ENCODE results near the gene CCR7.
A peak's percentile ranks its signal among the peaks of the same experiment; 100 is the strongest.

CCR7 gene

DNA sequence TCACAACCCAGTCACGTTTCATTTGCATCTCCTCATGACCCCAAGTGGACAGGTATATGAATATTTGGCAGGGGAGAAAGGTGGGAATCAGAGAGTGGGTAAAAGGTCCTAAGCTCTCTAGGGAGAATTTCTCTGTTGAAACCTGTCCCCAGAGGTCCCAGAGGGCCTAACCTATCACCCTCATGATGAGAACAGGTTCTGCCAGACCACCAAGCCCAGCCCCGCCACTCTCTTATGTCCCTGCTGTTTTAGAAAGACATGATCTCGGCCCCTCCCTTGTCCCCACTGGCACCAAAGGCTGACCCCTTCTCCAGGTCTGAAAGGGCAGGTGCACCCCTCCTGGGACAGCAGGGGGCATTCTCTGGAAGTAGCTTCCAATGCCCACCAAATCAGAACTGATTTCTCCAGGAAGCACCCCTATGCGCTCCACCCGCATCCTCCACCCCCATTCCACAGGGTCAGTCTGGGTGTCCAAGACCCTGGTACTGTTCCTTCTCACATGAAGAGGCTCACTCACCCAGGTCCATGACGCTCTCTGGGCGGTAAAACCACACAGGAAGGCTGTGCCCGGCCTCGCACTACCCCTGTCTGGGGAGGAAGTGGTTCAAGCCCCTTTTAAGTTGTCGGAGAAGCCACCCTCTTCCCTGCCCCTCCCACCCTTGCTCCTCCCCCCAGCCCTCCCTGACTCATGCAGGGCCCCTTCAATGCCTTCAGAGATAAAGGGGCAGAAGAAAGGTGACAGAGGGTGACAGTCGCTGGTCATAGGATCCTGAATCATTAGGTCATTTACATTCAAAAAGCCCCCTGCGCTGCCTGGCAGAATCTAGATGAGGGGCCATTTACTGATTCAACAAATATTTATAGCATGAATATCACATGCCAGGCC is at the start of gene CCR7:
Gene CCR7 (minus strand): TSS at position 590 of the 886 bp plus-strand sequence. CDS start 63 bp downstream, at position 527.
- Histone ChIP-seq H3K27ac (peak within 1 kb of the TSS in 8 of 21 experiments; percentile 6 to 89 (median 76)), H3K4me3 (peak within 1 kb of the TSS in 6 of 7 experiments; percentile 5 to 34 (median 16))

DNA sequence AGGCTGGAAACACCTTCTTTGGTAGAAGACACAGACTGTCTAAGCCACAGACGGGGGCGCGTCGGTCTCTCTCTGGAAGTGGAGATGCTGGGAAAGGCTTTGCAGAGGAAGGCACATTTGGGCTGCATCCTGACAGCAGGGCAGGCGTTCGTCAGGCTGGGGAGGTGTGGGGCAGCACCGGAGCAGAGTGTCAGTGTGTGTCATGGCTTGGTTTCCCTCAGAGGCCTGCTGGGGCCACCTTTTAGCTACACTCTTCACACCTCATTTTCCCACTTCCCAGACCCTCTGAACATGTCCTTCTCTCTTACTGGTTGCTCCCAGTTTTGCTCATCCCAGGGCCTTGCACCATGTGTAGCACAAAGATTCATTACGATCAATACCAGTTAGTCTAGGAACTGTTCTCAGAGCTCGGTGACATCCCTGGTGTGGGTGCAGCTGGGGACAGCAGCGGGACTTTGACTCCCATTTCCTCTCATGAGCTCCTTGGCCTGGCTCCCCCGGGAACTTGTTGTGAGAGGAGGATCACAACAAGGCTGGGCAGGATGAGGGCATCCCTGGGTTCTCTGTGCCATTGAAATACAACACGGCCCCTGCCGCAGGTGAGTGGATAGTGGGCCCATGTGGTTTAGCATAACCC is 49.3 kb upstream of the CCR7 start:
- Histone ChIP-seq H3K4me3 (no peak overlapping the region), H3K27ac (peak overlapping the region in 5 of 21 experiments; percentile 24 to 77 (median 49))

- Histone ChIP-seq H3K4me3 (no peak overlapping the region), H3K27ac (peak overlapping the region in 7 of 21 experiments; percentile 63 to 88 (median 76))
These were observed 48.3 kb upstream of the CCR7 start for GRCh38 chr17:40613467-40614154.

DNA sequence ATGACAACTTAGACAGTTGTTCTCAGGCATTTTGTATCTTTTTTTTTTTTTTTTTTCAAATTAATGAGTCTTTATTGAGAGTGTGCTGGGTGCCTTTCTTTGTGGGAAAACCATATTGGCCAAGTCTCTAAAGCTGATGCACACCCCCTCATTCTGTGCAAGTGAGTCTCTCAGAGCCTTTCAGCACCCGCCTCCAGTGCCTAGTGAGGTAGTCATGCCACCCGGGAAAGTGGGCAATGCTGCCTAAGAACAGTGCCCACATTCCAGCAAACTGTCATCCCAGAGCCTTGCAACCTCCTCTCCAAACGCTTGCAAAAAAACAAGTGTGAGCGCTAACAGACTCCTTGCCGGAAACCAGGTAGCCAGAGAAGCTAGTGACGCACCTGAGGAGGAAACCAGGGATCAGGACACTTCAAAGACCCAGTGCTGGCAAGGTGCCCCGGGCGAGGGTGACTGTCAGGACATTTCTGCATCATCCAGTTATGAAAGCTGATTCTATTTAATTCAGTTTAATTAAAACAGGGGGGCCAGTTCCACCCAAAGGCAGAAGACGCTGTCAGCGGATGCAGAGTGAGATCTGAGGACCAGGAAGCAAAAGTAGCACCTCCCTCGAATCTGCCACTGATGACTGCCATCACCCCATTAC is 47.5 kb upstream of the CCR7 start:
- peak overlapping the region in 8 of 21 experiments; percentile 33 to 88 (median 74) for H3K27ac ChIP-seq
- H3K4me3 ChIP-seq, result no peak overlapping the region

DNA sequence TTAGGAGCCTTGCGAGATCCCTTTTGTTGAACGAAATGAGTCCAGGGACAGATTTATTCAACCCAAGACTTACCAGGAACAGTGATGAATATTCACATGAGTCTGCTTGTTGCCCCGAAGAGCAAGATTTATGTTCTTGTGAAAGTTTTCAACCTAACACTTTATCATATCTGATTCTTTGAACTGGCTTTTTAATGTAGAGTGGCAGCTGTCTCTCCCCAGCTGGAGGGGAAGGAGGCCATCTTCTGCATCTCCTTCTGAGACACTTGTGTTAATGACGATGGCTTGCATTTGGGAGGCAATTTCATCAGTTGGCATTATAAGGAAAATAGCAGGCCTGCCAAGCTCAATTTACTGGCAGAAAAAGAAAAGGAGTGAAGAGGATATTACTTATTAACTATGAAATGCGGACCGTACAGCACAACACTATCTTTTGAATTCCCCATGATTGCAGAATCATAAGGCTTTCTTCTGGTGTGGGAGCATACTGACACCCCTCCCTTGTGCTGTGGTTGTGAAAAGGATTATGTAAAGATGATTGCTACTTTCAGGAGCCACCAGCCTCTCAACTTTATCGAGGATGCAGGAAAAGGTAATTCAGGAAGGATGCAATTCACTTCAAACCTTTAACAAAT is 46.7 kb upstream of the CCR7 start:
- H3K27ac ChIP-seq, result peak overlapping the region in 2 of 21 experiments; percentile 66 to 88

GRCh38 chr17:40610359-40610758 is 45.1 kb upstream of the CCR7 start:
- H3K4me3 ChIP-seq, result no peak overlapping the region

More for the DNA sequence above, 46.7 kb upstream of the CCR7 start:
- H3K4me3 ChIP-seq, result no peak overlapping the region

GRCh38 chr17:40608061-40608581 is 42.8 kb upstream of the CCR7 start:
- Histone ChIP-seq H3K4me3 (no peak overlapping the region), H3K27ac (peak overlapping the region in 9 of 21 experiments; percentile 1 to 86 (median 75))

More at GRCh38 chr17:40610359-40610758, 45.1 kb upstream of the CCR7 start:
- peak overlapping the region in 2 of 21 experiments; percentile 3 to 86 for H3K27ac ChIP-seq

GRCh38 chr17:40607641-40608040 is 42.4 kb upstream of the CCR7 start:
- Histone ChIP-seq H3K27ac (peak overlapping the region in 8 of 21 experiments; percentile 1 to 86 (median 76)), H3K4me3 (no peak overlapping the region)

DNA sequence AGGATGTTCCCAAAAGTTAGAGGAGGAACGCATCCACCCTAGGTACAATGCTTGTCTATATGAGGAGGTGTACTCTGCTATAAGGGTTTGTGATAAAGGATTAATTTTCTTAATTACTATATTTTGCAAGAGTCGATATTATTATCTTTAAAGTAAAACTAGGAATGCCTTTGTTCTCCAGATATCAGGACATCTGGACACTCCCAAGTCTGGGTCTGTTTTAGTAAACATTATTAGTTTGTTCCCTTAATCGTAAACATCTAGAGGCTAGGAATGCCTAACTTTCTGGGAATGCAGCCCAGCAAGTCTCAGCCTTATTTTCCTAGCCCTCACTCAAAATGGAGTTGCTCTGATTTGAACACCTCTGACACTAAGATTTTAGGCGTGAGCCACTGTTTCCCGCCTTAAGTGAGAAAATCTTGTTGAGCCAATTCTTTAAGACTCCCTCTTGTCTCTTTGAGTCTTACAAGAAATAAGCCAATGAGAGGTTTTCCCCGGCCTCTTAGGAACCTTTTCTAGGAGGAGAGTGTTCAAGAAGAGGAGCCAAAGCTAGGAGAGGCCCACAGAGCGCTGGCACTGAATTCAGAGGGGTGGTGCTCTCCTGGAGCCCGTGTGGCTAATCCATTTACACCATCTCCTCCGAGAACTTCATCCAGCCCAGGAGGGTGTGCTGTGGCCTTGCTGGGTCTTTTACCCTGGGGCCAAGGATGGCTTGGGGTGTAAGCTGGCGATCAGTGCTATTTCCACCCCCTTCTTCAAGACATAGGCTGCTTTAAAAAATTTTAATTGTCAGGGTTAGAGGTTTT is 41.5 kb upstream of the CCR7 start:
- Histone ChIP-seq H3K4me3 (no peak overlapping the region), H3K27ac (peak overlapping the region in 8 of 21 experiments; percentile 7 to 86 (median 77))

- Histone ChIP-seq H3K27ac (peak overlapping the region in 9 of 21 experiments; percentile 19 to 86 (median 71)), H3K4me3 (no peak overlapping the region)
These were observed 40.0 kb upstream of the CCR7 start for GRCh38 chr17:40605306-40605705.

DNA sequence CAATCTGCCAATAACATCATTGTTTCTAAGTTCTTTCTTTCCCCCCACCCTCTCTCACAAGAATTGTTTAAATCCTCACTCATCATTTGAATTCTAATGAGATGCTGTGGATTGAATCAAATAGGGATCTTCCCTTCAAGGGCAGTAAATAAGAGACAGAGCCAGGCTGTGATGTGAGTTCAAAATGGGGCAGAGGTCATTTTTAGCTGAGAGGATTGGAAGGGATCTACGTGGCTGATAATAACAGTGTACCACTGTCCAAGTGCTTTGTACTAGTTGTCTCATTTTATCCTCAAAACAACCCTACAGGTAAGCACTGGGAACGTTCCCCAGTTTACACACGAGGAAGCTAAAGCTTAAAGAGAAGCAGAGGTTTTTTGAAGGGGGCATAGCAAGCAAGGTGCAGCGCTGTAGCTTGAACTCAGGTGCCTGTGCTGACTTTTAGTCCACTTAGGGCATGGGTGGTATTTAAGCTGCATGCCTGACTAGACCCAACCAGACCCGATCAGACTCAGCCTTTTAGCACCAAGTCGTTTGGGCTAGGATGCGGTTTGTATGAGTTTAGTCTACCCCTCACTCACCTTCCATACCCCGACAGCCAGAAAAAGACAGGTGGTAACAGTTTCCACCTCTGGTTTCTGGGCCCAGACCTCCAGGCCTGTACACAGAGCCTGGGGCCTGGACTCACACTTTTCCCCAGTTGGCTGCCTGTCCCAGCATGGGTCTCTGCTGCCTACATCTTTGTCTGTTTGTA is 39.2 kb upstream of the CCR7 start:
- peak overlapping the region in 8 of 21 experiments; percentile 19 to 86 (median 74) for H3K27ac ChIP-seq
- H3K4me3 ChIP-seq, result no peak overlapping the region

DNA sequence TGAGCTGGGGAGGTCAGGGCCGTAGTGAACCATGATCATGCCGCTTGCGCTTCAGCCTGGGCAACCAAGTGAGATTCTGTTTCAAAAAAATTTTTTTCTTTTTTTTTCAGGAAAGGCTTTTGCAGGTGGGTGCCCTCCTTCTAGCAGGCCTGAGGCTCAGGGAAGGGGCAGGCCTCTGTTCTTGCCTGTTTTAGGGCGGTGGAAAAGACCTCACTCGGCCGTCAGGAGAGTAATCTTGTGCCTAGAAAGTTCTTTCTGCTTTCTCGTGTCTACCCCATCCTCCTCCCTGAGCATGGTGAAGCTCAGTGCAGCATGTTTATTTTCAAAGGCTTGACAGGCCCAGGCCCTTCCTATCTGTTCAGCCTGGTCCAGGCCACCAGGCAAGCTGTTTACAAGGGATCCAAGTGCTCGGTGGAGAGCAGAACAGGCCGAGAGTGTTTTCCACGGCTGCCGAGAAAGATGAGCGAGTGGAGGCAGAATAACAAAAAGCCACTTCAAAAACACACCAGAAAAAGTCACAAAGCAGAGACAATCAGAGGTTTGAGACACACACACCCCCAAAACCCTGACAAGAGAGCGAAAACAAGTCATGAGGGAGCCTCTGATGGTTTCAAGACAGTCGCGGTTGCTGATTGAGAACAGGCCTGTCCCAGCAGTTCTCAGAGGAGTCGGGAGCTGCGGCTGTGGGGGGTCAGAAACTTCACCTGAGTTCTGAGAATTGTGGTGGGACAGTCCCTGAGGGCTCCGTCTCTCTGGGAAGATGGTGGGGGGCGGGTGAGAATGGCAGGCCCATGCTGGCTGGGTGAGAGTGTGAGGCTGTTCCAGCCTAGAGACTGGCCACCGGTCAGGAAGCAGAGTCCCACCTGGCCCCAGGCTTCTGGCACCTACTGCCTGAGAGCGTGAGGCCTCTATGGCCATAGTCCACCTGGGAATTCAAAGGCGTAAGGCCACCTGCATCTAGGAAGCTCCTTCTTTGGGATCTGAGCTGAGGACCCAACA is 37.5 kb upstream of the CCR7 start:
- H3K27ac ChIP-seq, result peak overlapping the region in 9 of 21 experiments; percentile 35 to 86 (median 73)
- H3K4me3 ChIP-seq, result no peak overlapping the region

DNA sequence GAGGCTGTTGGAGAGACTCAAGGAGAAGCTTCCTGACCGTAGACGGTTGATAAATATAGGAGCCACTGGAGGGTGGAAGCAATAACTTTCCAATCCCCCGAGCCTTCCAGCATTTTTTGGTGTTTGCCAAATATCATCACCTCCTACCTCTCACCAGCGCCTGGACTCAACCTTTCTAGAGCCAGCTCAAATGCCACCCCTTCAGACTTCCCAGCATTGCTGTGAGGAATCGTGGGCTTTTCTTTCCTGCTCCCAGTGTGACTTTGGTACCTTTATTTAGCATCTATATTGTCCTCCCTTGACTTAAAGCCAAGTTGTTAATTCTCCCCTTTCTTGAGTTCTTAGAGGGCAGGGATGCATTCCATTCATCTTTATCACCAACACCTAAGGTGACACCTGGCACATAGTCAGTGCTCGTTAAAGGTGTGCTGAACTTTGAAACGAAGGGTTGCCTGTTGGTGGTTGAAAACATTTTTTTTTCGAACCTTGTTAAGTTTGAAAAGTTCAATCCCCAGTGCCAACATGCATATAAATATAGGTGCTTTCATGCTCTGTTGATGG is 35.3 kb upstream of the CCR7 start:
- peak overlapping the region in 1 of 21 experiments; percentile 90 for H3K27ac ChIP-seq
- no peak overlapping the region for H3K4me3 ChIP-seq

DNA sequence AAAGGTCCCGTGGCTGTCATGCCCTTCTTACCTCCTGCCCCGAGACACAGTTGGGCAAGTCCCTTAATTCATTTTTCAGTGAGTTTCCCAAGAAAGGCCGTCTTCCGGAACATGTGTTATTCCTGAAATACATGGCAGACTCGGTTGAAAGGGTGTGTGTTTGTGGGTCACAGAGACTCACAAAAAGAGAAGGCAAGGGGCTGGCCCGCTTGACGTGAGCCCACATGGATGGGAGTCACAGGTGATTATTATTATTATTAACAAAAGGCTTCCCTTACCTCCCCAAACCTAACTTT is 34.1 kb upstream of the CCR7 start:
- no peak overlapping the region for H3K4me3 ChIP-seq
- peak overlapping the region in 9 of 21 experiments; percentile 54 to 91 (median 80) for H3K27ac ChIP-seq

DNA sequence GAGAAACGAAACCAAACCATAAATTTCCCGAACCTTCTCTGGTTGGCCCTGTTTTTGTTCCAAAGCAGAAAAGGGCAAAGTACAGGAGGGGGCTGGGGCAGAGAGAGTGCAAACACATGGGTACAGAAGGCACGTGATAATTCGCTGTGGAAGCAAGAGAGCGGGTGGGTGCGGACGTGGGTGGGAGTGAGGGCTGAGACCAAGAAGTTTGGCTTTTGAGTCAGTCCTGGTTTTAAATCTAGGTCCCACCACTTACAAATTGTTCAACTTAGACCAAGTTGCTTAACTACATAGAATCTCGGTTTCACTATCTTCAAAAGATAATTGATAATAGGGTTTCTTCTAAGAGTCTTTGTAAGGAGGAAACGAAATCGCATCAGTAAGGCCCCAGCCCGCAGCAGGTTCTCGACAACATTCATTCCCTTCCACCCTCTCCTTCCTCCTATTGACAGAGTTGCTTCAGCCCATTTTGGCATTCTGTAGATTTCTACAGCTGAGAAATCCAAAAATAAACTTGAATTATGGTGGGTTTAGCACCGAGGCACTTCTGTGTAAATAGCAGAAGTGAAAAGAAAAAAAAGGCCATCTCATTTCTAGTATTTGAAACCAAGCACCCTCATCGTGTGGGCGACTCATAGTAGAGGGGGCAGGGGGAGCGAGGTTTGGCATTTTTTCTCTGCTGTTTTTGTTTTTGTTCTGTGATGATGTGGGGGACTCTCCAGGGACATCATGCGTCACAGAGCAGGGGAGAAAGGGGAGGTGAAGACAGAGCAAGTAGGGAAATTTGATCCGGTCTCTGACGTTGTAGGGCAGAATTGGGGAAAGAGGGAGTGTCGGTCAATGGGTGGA is 33.6 kb upstream of the CCR7 start:
- Histone ChIP-seq H3K4me3 (no peak overlapping the region), H3K27ac (peak overlapping the region in 17 of 21 experiments; percentile 5 to 91 (median 66))
